HEK293 (cell line): ENCODE data around the gene FAM193A.

ENCODE experiments used
- CTCF ChIP-seq: fragments of 450-650 bp; formaldehyde crosslinking; IDR thresholded peaks from 2 replicates; pipeline ENCODE4 v1.5.1; 2016; ENCODE audit warnings: missing biosample characterization, missing genetic modification characterization
- KLF7 ChIP-seq: fragments of 450-650 bp; formaldehyde crosslinking; IDR thresholded peaks from 2 replicates; pipeline ENCODE4 v1.5.1; 2016; ENCODE audit warnings: missing biosample characterization, missing genetic modification characterization, borderline replicate concordance
- ZEB2 ChIP-seq: fragments of 450-650 bp; formaldehyde crosslinking; IDR thresholded peaks from 2 replicates; pipeline ENCODE4 v1.5.1; 2016; ENCODE audit warnings: missing biosample characterization, missing genetic modification characterization
- ZNF354C ChIP-seq: fragments of 450-650 bp; formaldehyde crosslinking; IDR thresholded peaks from 2 replicates; pipeline ENCODE4 v1.5.1; 2016; ENCODE audit warnings: missing biosample characterization, missing genetic modification characterization, low read depth, borderline replicate concordance
- ZNF416 ChIP-seq: fragments of 450-650 bp; formaldehyde crosslinking; IDR thresholded peaks from 2 replicates; pipeline ENCODE4 v1.5.1; 2016; ENCODE audit warnings: missing biosample characterization, missing genetic modification characterization

DNA sequence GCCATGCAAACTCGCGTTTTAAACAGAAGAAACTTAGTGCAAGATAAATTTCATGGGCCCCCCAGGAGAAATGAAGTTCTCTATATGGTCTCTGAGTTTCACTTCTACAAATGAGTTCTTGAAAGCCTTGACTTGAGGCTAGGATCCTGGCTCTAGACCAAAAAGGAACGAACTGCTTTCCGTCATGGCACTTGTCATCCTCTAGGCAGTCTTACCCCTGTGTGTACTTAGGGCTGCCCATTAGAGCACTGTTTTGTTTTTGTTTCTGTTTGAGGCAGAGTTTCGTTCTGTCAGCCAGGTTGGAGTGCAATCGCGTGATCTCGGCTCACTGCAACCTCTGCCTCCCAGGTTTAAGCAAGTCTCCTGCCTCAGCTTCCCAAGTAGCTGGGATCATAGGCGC, 38.5 kb upstream of the FAM193A start:
- TF ChIP-seq CTCF (tag by site-specific recombination) (no peak), ZNF416 (tag by site-specific recombination) (no peak), ZNF354C (tag by site-specific recombination) (no peak), KLF7 (no peak), ZEB2 (tag by site-specific recombination) (no peak)
